NCI-H2196 treated with DMSO at 0.1 percent for 48 hours (cell line): ENCODE results near the gene TMEM82.
A peak's percentile ranks its signal among the peaks of the same experiment; 100 is the strongest.

Experiments used
- DNase-seq: peaks from one replicate; lab custom pipeline; 2025; ENCODE audit not compliant: unreplicated experiment; lab: John Stamatoyannopoulos, UW

Gene TMEM82

DNA sequence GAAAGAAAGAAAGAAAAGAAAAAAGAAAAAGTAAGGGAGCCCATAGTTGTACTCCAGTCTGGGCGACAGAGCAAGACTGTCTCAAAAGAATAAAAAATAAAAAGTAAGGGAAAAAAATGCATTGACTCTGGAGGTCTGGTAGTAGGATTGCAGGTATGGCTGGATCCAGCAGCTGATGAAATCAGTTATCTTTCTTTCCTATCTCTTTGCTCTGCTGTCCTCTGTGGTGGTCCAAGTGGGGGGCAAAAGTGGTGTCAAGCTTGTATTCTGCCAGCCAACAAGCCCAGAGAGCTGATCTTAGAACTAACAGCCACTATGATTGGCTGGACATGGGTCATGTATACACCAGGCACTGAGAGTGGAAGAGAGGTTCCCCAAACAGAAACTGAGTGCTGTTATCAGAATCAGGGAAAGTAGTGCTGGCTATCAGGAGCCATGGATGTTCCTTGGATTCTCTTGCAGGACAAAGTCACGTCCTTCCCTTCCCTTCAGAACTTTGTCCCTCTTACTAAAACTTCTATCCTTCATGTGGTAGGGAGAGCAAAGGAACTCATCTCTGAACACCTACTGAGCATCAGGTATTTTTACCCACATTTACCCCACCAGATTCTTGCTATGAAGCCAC, 12.8 kb downstream of the TMEM82 start:
- no peak for DNase-seq

DNA sequence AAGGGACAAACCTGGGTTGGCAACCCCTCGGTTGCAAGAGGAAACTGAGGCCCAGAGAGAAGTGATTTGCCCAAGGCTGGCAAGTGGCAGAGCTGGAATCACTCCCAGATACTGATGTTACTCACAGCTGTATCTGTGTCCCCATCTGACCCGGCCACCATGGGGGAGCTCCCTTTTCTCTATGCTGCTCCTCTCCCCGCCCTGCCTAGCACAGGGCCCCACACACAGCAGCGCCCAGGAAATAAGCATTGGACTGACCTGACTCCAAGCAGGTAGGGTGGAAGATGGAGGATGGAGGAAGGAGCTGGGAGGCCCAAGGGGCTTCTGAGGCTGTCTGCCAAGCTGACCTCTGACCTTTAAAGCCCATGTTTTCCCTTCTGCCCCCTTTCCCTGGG, 13.3 kb downstream of the TMEM82 start:
- DNase-seq: no peak

GRCh38 chr1:15756143-15757015, 14.1 kb downstream of the TMEM82 start:
- DNase-seq: peak; percentile 89

- DNase-seq: no peak
Observed at GRCh38 chr1:15757016-15757543, 14.8 kb downstream of the TMEM82 start.

GRCh38 chr1:15757575-15758342, 15.5 kb downstream of the TMEM82 start:
- DNase-seq: no peak

DNA sequence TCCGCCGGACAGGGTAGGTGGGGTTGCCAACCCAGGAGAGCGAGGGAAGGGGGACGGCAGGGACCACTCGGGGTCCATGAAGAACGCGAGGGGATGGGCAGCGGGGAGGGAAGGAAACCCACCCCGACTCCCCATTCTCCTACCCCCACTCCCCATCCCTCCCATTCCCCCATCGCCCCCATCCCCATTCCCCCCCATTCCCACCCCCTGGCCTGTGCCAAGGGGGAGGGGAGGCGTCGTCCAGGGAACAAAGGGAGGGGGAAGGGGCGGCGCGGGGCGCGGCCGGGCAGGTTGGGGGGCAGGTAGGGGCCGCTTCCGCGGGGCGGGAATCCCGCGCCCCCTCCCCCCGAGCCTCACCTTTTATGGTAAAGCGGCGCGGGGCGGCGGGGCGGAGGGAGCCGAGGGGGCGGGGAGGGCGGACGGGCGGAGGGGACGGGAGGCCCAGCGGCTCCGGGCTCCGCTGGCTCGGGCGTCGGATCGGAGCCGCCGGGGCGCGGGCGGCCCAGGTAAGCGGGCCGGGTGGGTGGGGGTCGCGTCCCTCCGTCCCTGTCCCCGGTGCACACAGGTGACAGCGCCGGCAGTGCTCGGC, 16.1 kb downstream of the TMEM82 start, which contains the start of gene FBLIM1:
Gene FBLIM1, plus strand, starts transcription at position 453 of the 589 bp plus-strand sequence. CDS start 6,189 bp downstream, outside the sequence.
- no peak for DNase-seq

GRCh38 chr1:15758953-15759661, 16.8 kb downstream of the TMEM82 start:
- no peak for DNase-seq

DNA sequence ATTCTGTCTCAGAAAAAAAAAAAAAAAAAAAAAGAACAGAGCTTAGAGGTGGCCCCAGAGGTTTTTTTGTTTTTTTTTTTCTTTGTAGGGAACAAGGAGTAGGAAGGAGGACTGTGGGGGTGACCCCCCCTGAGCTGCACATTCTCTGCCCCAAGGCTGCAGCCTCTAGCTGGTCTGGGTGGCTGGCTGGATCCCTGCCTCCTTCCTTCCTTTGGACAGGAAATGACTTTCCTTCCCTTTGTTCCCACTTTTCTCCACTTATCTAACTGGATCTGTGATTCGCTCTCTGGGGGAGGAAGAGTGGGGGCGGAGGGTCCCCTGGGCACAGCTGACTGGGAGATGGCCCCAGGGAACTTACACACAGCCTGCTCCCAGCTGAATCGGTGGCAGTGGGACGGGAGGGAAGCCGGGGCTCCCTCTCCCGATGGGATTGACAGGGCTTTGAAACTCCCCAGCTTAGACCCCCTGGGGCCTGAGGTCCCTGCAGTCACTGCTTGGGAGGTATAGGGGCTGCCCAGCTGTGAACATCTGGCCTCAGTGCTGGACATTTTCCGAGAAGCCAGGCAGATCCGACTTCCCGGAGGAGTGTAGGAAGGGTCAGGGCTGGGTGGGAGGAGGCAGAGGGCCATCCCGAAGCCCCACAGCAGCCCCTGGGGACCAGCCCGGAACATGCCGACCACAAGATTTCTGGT, 18.4 kb downstream of the TMEM82 start:
- no peak for DNase-seq

- DNase-seq: no peak
Observed at GRCh38 chr1:15761366-15762128, 19.2 kb downstream of the TMEM82 start.

DNA sequence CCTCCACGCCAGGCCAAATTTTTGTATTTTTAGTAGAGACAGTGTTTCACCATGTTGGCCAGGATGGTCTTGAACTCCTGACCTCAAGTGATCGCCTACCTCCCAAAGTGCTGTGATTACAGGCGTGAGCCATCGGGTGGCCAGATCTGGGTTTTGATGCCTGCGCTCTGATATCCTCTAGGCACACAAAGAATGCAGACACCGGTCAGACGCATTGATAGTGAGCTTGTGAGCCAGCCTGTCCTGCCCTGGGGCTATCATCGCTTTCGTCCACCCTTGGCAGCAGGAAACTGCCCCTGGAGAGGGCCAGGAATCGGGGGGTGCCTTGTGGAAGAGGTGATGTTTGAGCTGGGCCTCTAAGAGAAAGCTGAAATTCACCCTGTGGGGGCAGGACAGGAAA, 20.2 kb downstream of the TMEM82 start:
- no peak for DNase-seq

DNA sequence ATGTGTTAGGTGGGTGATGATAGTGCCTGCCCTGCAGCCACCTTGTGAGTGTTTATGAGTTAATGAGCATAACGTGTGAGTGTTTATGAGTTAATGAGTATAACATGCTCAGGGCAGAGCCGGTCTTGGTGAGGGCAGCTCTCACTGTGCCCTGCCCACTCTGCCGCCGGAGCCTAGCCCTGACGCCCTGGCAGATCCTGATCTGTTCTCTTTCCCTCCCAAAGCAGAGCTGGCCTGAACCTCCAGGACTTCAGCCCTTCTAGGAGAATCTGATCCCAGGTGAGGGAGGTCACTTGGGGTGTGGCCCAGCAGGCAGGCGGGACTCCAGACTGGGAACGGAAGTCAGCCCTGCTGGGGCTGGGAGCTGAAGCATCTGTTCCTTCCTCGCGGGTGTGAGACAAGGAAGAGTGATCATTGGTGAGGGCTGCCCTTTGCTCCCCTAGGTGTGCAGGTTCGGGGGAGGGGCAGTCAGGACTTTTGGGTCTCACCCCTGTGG, 22.0 kb downstream of the TMEM82 start:
- DNase-seq: no peak

DNA sequence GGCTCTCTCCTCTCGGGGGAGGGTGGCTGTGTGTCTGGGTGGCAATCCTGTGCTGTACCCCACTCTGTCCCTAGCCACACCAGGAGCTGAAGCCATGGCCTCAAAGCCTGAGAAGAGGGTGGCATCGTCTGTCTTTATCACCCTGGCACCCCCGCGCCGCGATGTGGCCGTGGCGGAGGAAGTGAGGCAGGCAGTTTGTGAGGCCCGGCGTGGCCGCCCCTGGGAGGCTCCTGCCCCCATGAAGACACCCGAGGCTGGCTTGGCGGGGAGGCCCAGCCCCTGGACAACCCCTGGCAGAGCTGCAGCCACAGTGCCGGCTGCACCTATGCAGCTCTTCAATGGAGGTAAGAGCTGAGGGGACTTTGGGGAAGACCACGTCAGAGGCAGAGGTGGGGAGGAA, 22.6 kb downstream of the TMEM82 start:
- DNase-seq: no peak

DNA sequence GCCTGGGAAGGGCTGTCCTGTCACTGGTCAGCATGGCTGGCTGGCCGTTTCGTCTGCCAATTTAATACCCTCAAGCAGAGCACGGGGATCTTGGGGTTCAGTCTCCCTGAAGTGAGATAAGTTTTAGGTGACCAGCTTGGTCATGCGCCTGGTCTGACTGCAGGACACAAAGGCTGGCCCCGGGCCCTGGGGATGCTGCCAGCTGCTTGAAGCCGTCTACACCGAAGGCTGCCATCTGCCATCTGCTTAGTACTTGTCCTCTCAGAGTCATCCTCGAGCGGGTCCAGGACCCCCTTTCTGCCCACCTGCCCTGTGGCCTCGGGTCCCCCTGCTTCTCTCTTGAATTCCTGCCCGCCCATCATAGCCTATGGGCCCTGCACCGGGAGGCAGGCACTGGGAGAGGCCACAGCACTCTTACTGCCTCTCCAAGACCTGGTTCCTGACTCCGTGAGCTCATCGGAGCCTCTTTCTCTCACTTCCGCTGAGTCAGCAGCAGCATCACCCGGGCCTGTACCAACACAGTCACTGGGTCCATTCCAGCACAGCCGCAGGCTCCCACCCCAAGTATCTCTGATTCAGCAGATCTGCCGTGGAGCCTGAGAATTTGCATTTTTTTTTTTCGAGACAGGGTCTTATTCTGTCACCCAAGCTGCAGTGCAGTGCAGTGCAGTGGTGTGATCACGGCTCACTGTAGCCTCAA, 23.3 kb downstream of the TMEM82 start:
- no peak for DNase-seq

GRCh38 chr1:15767941-15768340, 25.6 kb downstream of the TMEM82 start:
- no peak for DNase-seq

- no peak for DNase-seq
Observed at GRCh38 chr1:15768388-15768787, 26.1 kb downstream of the TMEM82 start.

DNA sequence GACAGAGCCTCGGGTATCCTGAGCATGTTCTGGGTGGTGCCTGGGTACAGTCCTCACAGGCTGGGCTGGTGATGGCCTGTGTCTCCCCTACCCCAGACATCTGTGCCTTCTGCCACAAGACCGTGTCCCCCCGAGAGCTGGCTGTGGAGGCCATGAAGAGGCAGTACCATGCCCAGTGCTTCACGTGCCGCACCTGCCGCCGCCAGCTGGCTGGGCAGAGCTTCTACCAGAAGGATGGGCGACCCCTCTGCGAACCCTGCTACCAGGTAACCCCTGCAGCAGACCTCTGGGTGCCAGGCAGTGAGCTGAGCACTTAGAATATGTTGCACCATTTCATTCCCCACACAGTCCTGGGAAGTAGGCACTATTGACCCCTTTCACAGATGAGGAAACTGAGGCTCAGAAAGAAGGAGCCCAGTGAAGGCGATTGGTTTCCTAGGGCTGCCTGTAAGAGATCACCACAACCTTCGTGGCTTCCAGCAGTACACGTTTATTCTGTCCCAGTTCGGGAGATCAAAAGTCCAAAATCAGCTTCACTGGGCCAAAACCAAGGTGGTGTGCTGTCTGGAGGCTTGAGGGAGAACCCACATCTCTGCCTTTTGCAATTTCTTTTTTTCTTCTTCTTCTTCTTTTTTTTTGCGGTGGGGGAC, 28.1 kb downstream of the TMEM82 start:
- no peak for DNase-seq

- no peak for DNase-seq
Observed at GRCh38 chr1:15771836-15772515, 29.7 kb downstream of the TMEM82 start.
